Spinal cord (tissue), 10 donors: ENCODE results near the gene SPATA25. TPM values are rescaled to one million over a fixed set of nuclear protein-coding genes. Genes with fewer than 3 reads are reported as not detected.
A peak's percentile ranks its signal among the peaks of the same experiment; 100 is the strongest.

Experiments used
- DNase-seq, 6 donors: peaks; one replicate each; pipeline versions ENCODE4 v3.0.0 to v3.0.0-alpha.2; 2013 to 2015; ENCODE audit warnings: low spot score in 6 of 6, low read depth in 4 of 6
- H3K27ac ChIP-seq: one replicate; pipeline ENCODE4 v1.5.1; 2013; ENCODE audit warnings: low read depth, low read length, control low read depth
- H3K27me3 ChIP-seq: one replicate; pipeline ENCODE4 v1.6.1; 2013; ENCODE audit warnings: low read length; ENCODE audit not compliant: control insufficient read depth, insufficient read depth
- H3K36me3 ChIP-seq: one replicate; pipeline ENCODE4 v1.6.1; 2013; ENCODE audit warnings: low read length; ENCODE audit not compliant: control insufficient read depth, insufficient read depth
- H3K4me1 ChIP-seq: one replicate; pipeline ENCODE4 v1.6.1; 2013; ENCODE audit warnings: low read length; ENCODE audit not compliant: control insufficient read depth, insufficient read depth
- H3K4me3 ChIP-seq: one replicate; pipeline ENCODE4 v1.5.1; 2013; ENCODE audit warnings: low read depth, low read length, control low read depth
- H3K9me3 ChIP-seq: one replicate; pipeline ENCODE4 v1.6.1; 2013; ENCODE audit warnings: low read length; ENCODE audit not compliant: control insufficient read depth, insufficient read depth
- WGBS: methylation state at CpG from one replicate; pipeline ENCODE4 v1.1.5; 2013; ENCODE audit warnings: missing lambda C conversion rate; ENCODE audit not compliant: insufficient coverage; 5-methylcytosine and 5-hydroxymethylcytosine counted together
- polyA plus RNA-seq, 2 donors: library from polyadenylated mRNA; unstranded; fragments of 120-200 nt; gene quantifications; one replicate each; pipeline ENCODE4 v1.2.1, GENCODE V29; 2013; ENCODE audit not compliant: insufficient read length in 2 of 2
- total RNA-seq, 2 donors: library from RNA; depleted of rRNA in 1 of 2; stranded (reverse); fragments of 120-200 nt in 1 of 2; fragments of >200 nt in 1 of 2; gene quantifications; one replicate each; pipeline versions ENCODE4 v1.2.3 to v1.2.4, GENCODE V29; 2013 to 2014
- donor health status: healthy.

Gene SPATA25
- total and polyA plus RNA-seq, 4 donors: 1.3 to 5.6 (median 2.8) TPM

GRCh38 chr20:45894797-45895196 is 7.4 kb upstream of the SPATA25 start:
- Histone ChIP-seq H3K36me3 (peaks cover 56% of the 10 kb centered on the region), H3K27ac (no peak overlapping the region), H3K9me3 (no peaks in the 10 kb centered on the region), H3K4me1 (peaks cover 29% of the 10 kb centered on the region), H3K4me3 (no peak overlapping the region), H3K27me3 (no peaks in the 10 kb centered on the region)
- no peak for DNase-seq
- WGBS: 88% methylated on average over 3 of the region's 12 CpGs

GRCh38 chr20:45893831-45894230 is 6.4 kb upstream of the SPATA25 start:
- Histone ChIP-seq H3K36me3 (peaks cover 47% of the 10 kb centered on the region), H3K9me3 (no peaks in the 10 kb centered on the region), H3K4me3 (no peak overlapping the region), H3K4me1 (peaks cover 39% of the 10 kb centered on the region), H3K27me3 (no peaks in the 10 kb centered on the region), H3K27ac (no peak overlapping the region)
- no peak for DNase-seq
- 63% methylated on average over 2 of the region's 4 CpGs for WGBS

GRCh38 chr20:45892828-45893500 is 5.5 kb upstream of the SPATA25 start:
- Histone ChIP-seq H3K36me3 (peaks cover 43% of the 10 kb centered on the region), H3K4me3 (no peak overlapping the region), H3K27me3 (no peaks in the 10 kb centered on the region), H3K27ac (no peak overlapping the region), H3K9me3 (no peaks in the 10 kb centered on the region), H3K4me1 (peaks cover 42% of the 10 kb centered on the region)
- DNase-seq: no peak
- 80% methylated on average over 1 of the region's 4 CpGs for WGBS

- no peaks in the 10 kb centered on the region for H3K9me3 ChIP-seq
- no peaks in the 10 kb centered on the region for H3K27me3 ChIP-seq
- no peak overlapping the region for H3K27ac ChIP-seq
- WGBS: 91% methylated on average over 7 of the region's 9 CpGs
- DNase-seq: no peak
- H3K4me1 ChIP-seq: peaks cover 42% of the 10 kb centered on the region
- H3K4me3 ChIP-seq: peak overlapping the region; percentile 94
- H3K36me3 ChIP-seq: peaks cover 42% of the 10 kb centered on the region
These were observed 4.8 kb upstream of the SPATA25 start for GRCh38 chr20:45892049-45892825.

GRCh38 chr20:45890985-45891983 is 3.9 kb upstream of the SPATA25 start, which contains the start of the genes CTSA and NEURL2:
Gene CTSA, plus strand, starts transcription at chr20:45891335. Its CDS starts 234 bp downstream, at chr20:45891569.
Gene NEURL2, minus strand, starts transcription at chr20:45891208. Its CDS starts 217 bp downstream, at chr20:45890991.
- Histone ChIP-seq H3K27ac (peak within 1 kb of the TSS; percentile 88), H3K27me3 (no peaks in the 10 kb centered on the region), H3K4me3 (peak within 1 kb of the TSS; percentile 94), H3K36me3 (peaks cover 42% of the 10 kb centered on the region), H3K9me3 (no peaks in the 10 kb centered on the region), H3K4me1 (peaks cover 42% of the 10 kb centered on the region)
- DNase-seq: peak; percentile 86 to 97 (median 88)
- WGBS: under 1% methylated on average over 71 of the region's 78 CpGs

- peak overlapping the region; percentile 88 for H3K27ac ChIP-seq
- peaks cover 41% of the 10 kb centered on the region for H3K36me3 ChIP-seq
- peaks cover 42% of the 10 kb centered on the region for H3K4me1 ChIP-seq
- peak; percentile 48 to 94 (median 62) for DNase-seq
- H3K4me3 ChIP-seq: peak overlapping the region; percentile 94
- under 1% methylated on average over 79 of the region's 79 CpGs for WGBS
- H3K9me3 ChIP-seq: no peaks in the 10 kb centered on the region
- no peaks in the 10 kb centered on the region for H3K27me3 ChIP-seq
These were observed 2.9 kb upstream of the SPATA25 start for GRCh38 chr20:45890077-45890984.

- 91% methylated on average over 3 of the region's 3 CpGs for WGBS
- H3K27ac ChIP-seq: no peak overlapping the region
- no peak for DNase-seq
- peaks cover 42% of the 10 kb centered on the region for H3K4me1 ChIP-seq
- no peaks in the 10 kb centered on the region for H3K27me3 ChIP-seq
- H3K4me3 ChIP-seq: no peak overlapping the region
- H3K36me3 ChIP-seq: peaks cover 47% of the 10 kb centered on the region
- no peaks in the 10 kb centered on the region for H3K9me3 ChIP-seq
These were observed 1.3 kb upstream of the SPATA25 start for GRCh38 chr20:45888681-45889080.

GRCh38 chr20:45886590-45887345 is 654 bp downstream of the SPATA25 start:
- Histone ChIP-seq H3K4me1 (peaks cover 32% of the 10 kb centered on the region), H3K36me3 (peaks cover 53% of the 10 kb centered on the region), H3K27me3 (no peaks in the 10 kb centered on the region), H3K27ac (no peak overlapping the region), H3K9me3 (no peaks in the 10 kb centered on the region), H3K4me3 (no peak overlapping the region)
- DNase-seq: no peak
- WGBS: 84% methylated on average over 15 of the region's 19 CpGs
